ENCODE results near the gene TUBG1. TPM values are rescaled to one million over a fixed set of nuclear protein-coding genes. Genes with fewer than 3 reads are reported as not detected.

TUBG1 gene
- total and polyA plus RNA-seq, 9 of the 15 experiments (the other 6 are each of a cell fraction or from before 2014, with no cell fraction given), result 33.1 to 147 (median 66.0) TPM

DNA sequence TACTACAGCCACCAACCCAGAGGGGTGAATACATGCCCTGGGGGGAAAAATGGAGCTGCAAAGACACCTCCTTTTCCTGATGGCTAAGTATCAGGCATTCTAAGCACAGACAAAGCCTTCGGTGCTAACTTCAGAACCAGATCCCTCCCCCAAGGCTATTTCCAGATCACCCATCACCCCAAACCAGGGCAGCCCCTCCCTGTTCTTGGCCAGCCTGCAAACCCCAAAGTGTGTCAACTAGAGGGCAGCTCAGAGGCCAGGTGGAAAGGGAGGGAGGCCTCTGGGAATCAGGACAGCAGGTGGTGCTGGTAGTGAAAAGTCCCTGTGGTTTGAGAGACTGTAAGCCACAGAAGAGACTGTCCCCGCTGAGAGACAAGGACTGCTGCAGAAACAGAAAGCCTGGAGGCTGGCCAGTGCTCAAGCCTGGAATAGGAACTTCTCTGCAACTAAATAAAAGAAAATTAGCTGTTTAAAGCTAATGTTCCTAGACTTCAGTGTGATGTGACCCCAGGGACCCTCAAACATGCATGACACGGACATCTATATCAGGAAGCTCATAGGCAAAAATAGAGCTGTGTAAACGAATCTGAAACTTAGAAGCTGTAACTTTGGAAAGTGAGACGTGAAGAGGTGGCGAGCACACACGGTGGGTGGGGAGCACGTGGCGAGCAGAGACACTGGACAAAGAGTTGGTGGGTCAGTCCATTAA is 9.1 kb downstream of the TUBG1 start (continued):
- peak in 1 of 2 experiments; percentile 82; a peak in 2 of 4 replicates for TF ChIP-seq MAZ (CRISPR knock-in tag; conservative IDR thresholded peaks at IDR 0.05 in 1 of 2, IDR thresholded peaks at IDR 0.05 in 1 of 2)
- TF ChIP-seq HDAC1 (IDR thresholded peaks at IDR 0.05), result no peak
- TF ChIP-seq GTF3C2 (IDR thresholded peaks at IDR 0.05; ENCODE audit: borderline replicate concordance, extremely low read depth, insufficient read length), result no peak
- TF ChIP-seq FOSL1 (tag; conservative IDR thresholded peaks at IDR 0.05), result no peak
- TF ChIP-seq, protein P1, sequence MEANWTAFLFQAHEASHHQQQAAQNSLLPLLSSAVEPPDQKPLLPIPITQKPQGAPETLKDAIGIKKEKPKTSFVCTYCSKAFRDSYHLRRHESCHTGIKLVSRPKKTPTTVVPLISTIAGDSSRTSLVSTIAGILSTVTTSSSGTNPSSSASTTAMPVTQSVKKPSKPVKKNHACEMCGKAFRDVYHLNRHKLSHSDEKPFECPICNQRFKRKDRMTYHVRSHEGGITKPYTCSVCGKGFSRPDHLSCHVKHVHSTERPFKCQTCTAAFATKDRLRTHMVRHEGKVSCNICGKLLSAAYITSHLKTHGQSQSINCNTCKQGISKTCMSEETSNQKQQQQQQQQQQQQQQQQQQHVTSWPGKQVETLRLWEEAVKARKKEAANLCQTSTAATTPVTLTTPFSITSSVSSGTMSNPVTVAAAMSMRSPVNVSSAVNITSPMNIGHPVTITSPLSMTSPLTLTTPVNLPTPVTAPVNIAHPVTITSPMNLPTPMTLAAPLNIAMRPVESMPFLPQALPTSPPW (CRISPR knock-in tag; IDR thresholded peaks at IDR 0.05), result peak; percentile 83
- no peak for TF ChIP-seq ZNF212 (CRISPR knock-in tag; IDR thresholded peaks at IDR 0.05)
- TF ChIP-seq SOX6 (IDR thresholded peaks at IDR 0.05), result 0 out of 2 replicates have a peak, but pooled peaks have one; percentile 43
- TF ChIP-seq, protein P2, sequence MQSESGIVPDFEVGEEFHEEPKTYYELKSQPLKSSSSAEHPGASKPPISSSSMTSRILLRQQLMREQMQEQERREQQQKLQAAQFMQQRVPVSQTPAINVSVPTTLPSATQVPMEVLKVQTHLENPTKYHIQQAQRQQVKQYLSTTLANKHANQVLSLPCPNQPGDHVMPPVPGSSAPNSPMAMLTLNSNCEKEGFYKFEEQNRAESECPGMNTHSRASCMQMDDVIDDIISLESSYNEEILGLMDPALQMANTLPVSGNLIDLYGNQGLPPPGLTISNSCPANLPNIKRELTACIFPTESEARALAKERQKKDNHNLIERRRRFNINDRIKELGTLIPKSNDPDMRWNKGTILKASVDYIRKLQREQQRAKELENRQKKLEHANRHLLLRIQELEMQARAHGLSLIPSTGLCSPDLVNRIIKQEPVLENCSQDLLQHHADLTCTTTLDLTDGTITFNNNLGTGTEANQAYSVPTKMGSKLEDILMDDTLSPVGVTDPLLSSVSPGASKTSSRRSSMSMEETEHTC (IDR thresholded peaks at IDR 0.05), result no peak
- peak; percentile 28 for TF ChIP-seq MEIS2 (IDR thresholded peaks at IDR 0.05; ENCODE audit: partially characterized antibody)
- TF ChIP-seq, protein P3, sequence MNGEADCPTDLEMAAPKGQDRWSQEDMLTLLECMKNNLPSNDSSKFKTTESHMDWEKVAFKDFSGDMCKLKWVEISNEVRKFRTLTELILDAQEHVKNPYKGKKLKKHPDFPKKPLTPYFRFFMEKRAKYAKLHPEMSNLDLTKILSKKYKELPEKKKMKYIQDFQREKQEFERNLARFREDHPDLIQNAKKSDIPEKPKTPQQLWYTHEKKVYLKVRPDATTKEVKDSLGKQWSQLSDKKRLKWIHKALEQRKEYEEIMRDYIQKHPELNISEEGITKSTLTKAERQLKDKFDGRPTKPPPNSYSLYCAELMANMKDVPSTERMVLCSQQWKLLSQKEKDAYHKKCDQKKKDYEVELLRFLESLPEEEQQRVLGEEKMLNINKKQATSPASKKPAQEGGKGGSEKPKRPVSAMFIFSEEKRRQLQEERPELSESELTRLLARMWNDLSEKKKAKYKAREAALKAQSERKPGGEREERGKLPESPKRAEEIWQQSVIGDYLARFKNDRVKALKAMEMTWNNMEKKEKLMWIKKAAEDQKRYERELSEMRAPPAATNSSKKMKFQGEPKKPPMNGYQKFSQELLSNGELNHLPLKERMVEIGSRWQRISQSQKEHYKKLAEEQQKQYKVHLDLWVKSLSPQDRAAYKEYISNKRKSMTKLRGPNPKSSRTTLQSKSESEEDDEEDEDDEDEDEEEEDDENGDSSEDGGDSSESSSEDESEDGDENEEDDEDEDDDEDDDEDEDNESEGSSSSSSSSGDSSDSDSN (IDR thresholded peaks at IDR 0.05; ENCODE audit: borderline replicate concordance in 1 of 2, low read depth in 2 of 2, low read length in 2 of 2), result 0 out of 4 replicates have a peak, but pooled peaks of 1 of the 2 experiments have one; percentile 38
- TF ChIP-seq, protein P4, sequence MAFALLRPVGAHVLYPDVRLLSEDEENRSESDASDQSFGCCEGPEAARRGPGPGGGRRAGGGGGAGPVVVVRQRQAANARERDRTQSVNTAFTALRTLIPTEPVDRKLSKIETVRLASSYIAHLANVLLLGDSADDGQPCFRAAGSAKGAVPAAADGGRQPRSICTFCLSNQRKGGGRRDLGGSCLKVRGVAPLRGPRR (CRISPR knock-in tag; IDR thresholded peaks at IDR 0.05), result no peak
- no peak for TF ChIP-seq NR4A1 (CRISPR knock-in tag; IDR thresholded peaks at IDR 0.05)
- TF ChIP-seq NR4A1 (tag; IDR thresholded peaks at IDR 0.05), result no peak
- no peak; the same call in 1 of the 2 replicates for TF ChIP-seq TOE1 (IDR thresholded peaks at IDR 0.05; ENCODE audit: borderline replicate concordance)
- TF ChIP-seq TOE1 (CRISPR knock-in tag; IDR thresholded peaks at IDR 0.05; ENCODE audit: borderline replicate concordance, low read depth), result no peak
- TF ChIP-seq ZNF707 (CRISPR knock-in tag; conservative IDR thresholded peaks at IDR 0.05), result no peak
- TF ChIP-seq, protein P5, sequence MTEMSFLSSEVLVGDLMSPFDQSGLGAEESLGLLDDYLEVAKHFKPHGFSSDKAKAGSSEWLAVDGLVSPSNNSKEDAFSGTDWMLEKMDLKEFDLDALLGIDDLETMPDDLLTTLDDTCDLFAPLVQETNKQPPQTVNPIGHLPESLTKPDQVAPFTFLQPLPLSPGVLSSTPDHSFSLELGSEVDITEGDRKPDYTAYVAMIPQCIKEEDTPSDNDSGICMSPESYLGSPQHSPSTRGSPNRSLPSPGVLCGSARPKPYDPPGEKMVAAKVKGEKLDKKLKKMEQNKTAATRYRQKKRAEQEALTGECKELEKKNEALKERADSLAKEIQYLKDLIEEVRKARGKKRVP (CRISPR knock-in tag; IDR thresholded peaks at IDR 0.05), result no peak
